Endothelial cell (in vitro differentiated cells): ENCODE data around the gene MBNL2. TPM values are rescaled to one million over a fixed set of nuclear protein-coding genes. Genes with fewer than 3 reads are reported as not detected.
"Not testable (repeated sequence)": the region's sequence is repeated elsewhere in the genome, so short reads cannot be mapped to it uniquely, and the experiment has no call there.

Experiments used
- DNase-seq: peaks from one replicate; pipeline ENCODE4 v3.0.0; 2021; ENCODE audit warnings: low spot score
- H3K27ac Mint-ChIP-seq: one replicate; pipeline ENCODE4 v1.8.0; 2021; ENCODE audit warnings: mixed read lengths, inconsistent platforms; ENCODE audit not compliant: unreplicated experiment
- H3K27me3 Mint-ChIP-seq: one replicate; pipeline ENCODE4 v1.8.0; 2021; ENCODE audit warnings: mild to moderate bottlenecking, moderate library complexity, mixed read lengths, inconsistent platforms; ENCODE audit not compliant: unreplicated experiment
- H3K36me3 Mint-ChIP-seq: one replicate; pipeline ENCODE4 v1.8.0; 2021; ENCODE audit warnings: mild to moderate bottlenecking, low read depth, mixed read lengths, inconsistent platforms; ENCODE audit not compliant: unreplicated experiment
- H3K4me1 Mint-ChIP-seq: one replicate; pipeline ENCODE4 v1.8.0; 2021; ENCODE audit warnings: mild to moderate bottlenecking, mixed read lengths, inconsistent platforms; ENCODE audit not compliant: unreplicated experiment
- H3K4me3 Mint-ChIP-seq: one replicate; pipeline ENCODE4 v1.8.0; 2021; ENCODE audit warnings: mild to moderate bottlenecking, mixed read lengths, inconsistent platforms; ENCODE audit not compliant: unreplicated experiment
- H3K9me3 Mint-ChIP-seq: one replicate; pipeline ENCODE4 v1.8.0; 2021; ENCODE audit warnings: mixed read lengths, inconsistent platforms; ENCODE audit not compliant: unreplicated experiment
- CTCF ChIP-seq: fragments of 200-600 bp; sonication (generic); IDR thresholded peaks from one replicate; pipeline ENCODE4 v1.5.0; 2021; ENCODE audit warnings: antibody characterized with exemption; ENCODE audit not compliant: unreplicated experiment
- total RNA-seq: library from RNA; stranded (reverse); fragmentation: NEBNext Ultra II Directional; extraction: Animal tissue kit (Norgen Biotek cat#: 25700); gene quantifications from one replicate; pipeline ENCODE4 v1.2.1, GENCODE V29; 2021; ENCODE audit not compliant: unreplicated experiment

The MBNL2 gene
- total RNA-seq, 1 donor from 2014 or later, result 137 TPM

GRCh38 chr13:97348569-97349100 lies 126.5 kb downstream of the MBNL2 start:
- no peaks in the 10 kb centered on the region for H3K9me3 Mint-ChIP-seq
- no peak for DNase-seq
- H3K27ac Mint-ChIP-seq, result no peak overlapping the region
- TF ChIP-seq CTCF, result no peak
- peaks cover 15% of the 10 kb centered on the region for H3K27me3 Mint-ChIP-seq
- H3K4me1 Mint-ChIP-seq, result peaks cover 14% of the 10 kb centered on the region
- H3K36me3 Mint-ChIP-seq, result peaks cover 73% of the 10 kb centered on the region
- peak overlapping the region; percentile 60 for H3K4me3 Mint-ChIP-seq

GRCh38 chr13:97352012-97352411 lies 129.9 kb downstream of the MBNL2 start:
- H3K4me3 Mint-ChIP-seq, H3K9me3 Mint-ChIP-seq, DNase-seq: not testable (repeated sequence)
- Mint-ChIP-seq H3K27ac (peak overlapping the region; percentile 58), H3K4me1 (peaks cover 18% of the 10 kb centered on the region), H3K36me3 (peaks cover 62% of the 10 kb centered on the region), H3K27me3 (peaks cover 20% of the 10 kb centered on the region)

- peaks cover 64% of the 10 kb centered on the region for H3K36me3 Mint-ChIP-seq
- peaks cover 18% of the 10 kb centered on the region for H3K4me1 Mint-ChIP-seq
- peak overlapping the region; percentile 90 for H3K27ac Mint-ChIP-seq
- TF ChIP-seq CTCF, result no peak
- DNase-seq, result no peak
- H3K9me3 Mint-ChIP-seq, result no peaks in the 10 kb centered on the region
- peaks cover 14% of the 10 kb centered on the region for H3K27me3 Mint-ChIP-seq
- H3K4me3 Mint-ChIP-seq, result no peak overlapping the region
Measured at GRCh38 chr13:97352815-97353214, 130.7 kb downstream of the MBNL2 start.

GRCh38 chr13:97353927-97354675 lies 132.0 kb downstream of the MBNL2 start:
- Mint-ChIP-seq H3K9me3 (no peaks in the 10 kb centered on the region), H3K4me1 (peaks cover 18% of the 10 kb centered on the region), H3K36me3 (peaks cover 60% of the 10 kb centered on the region), H3K27me3 (peaks cover 12% of the 10 kb centered on the region), H3K4me3 (peak overlapping the region; percentile 17), H3K27ac (peak overlapping the region; percentile 90)
- TF ChIP-seq CTCF, result no peak
- no peak for DNase-seq

GRCh38 chr13:97354808-97355207 lies 132.7 kb downstream of the MBNL2 start:
- H3K27ac Mint-ChIP-seq, result no peak overlapping the region
- no peak for TF ChIP-seq CTCF
- H3K27me3 Mint-ChIP-seq, result peaks cover 12% of the 10 kb centered on the region

More at GRCh38 chr13:97354808-97355207, 132.7 kb downstream of the MBNL2 start:
- no peak for DNase-seq
- H3K9me3 Mint-ChIP-seq, result no peaks in the 10 kb centered on the region
- peaks cover 53% of the 10 kb centered on the region for H3K36me3 Mint-ChIP-seq
- H3K4me3 Mint-ChIP-seq, result no peak overlapping the region
- H3K4me1 Mint-ChIP-seq, result peaks cover 18% of the 10 kb centered on the region
